RPMI7951 (cell line): ENCODE measurements around the gene DGKB. TPM values are rescaled to one million over a fixed set of nuclear protein-coding genes. Genes with fewer than 3 reads are reported as not detected.

ENCODE experiments used
- DNase-seq: peaks from one replicate; pipeline ENCODE4 v3.0.0-alpha.2; 2012; ENCODE audit warnings: low read depth
- total RNA-seq: library from RNA; depleted of rRNA; stranded (reverse); fragments of >200 nt; shearing (Covaris generic); gene quantifications from 2 replicates; pipeline ENCODE4 v1.2.3, GENCODE V29; 2014

The DGKB gene
- total RNA-seq, 1 experiment from 2014 or later, result not detected

GRCh38 chr7:14821757-14822480 is 80.6 kb downstream of the DGKB start:
- peak; percentile 7 for DNase-seq

- no peak for DNase-seq
Observed at GRCh38 chr7:14818871-14819270, 83.7 kb downstream of the DGKB start.

GRCh38 chr7:14817829-14818614 is 84.5 kb downstream of the DGKB start:
- no peak for DNase-seq

GRCh38 chr7:14807507-14807906 is 95.0 kb downstream of the DGKB start:
- DNase-seq, result no peak

- no peak for DNase-seq
Observed at GRCh38 chr7:14806891-14807290, 95.7 kb downstream of the DGKB start.

- DNase-seq, result no peak
Observed at GRCh38 chr7:14805105-14805719, 97.3 kb downstream of the DGKB start.

- no peak for DNase-seq
Observed at GRCh38 chr7:14800664-14801063, 101.9 kb downstream of the DGKB start.

- no peak for DNase-seq
Observed at GRCh38 chr7:14793151-14793550, 109.4 kb downstream of the DGKB start.

- no peak for DNase-seq
Observed at GRCh38 chr7:14787551-14787950, 115.0 kb downstream of the DGKB start.

GRCh38 chr7:14786314-14786895 is 116.1 kb downstream of the DGKB start:
- no peak for DNase-seq

- DNase-seq, result no peak
Observed at GRCh38 chr7:14777806-14778205, 124.7 kb downstream of the DGKB start.

- DNase-seq, result no peak
Observed at GRCh38 chr7:14776266-14776665, 126.3 kb downstream of the DGKB start.

GRCh38 chr7:14773729-14774271 is 128.8 kb downstream of the DGKB start:
- no peak for DNase-seq

GRCh38 chr7:14770614-14771013 is 131.9 kb downstream of the DGKB start:
- DNase-seq, result no peak

- no peak for DNase-seq
Observed at GRCh38 chr7:14769261-14769660, 133.3 kb downstream of the DGKB start.

GRCh38 chr7:14767716-14768425 is 134.7 kb downstream of the DGKB start:
- no peak for DNase-seq

GRCh38 chr7:14766747-14767146 is 135.8 kb downstream of the DGKB start:
- DNase-seq, result no peak

GRCh38 chr7:14765731-14766130 is 136.8 kb downstream of the DGKB start:
- no peak for DNase-seq

- no peak for DNase-seq
Observed at GRCh38 chr7:14762561-14762960, 140.0 kb downstream of the DGKB start.

- DNase-seq, result no peak
Observed at GRCh38 chr7:14761510-14762296, 140.8 kb downstream of the DGKB start.
